Fibroblast of skin of abdomen (primary cell): Measurements from ENCODE around the gene NUDT3.

Experiments used
- DNase-seq: peaks from one replicate; pipeline ENCODE4 v3.0.0-alpha.2; 2013

The NUDT3 gene

GRCh38 chr6:34318499-34319470 lies 73.7 kb downstream of the NUDT3 start:
- no peak for DNase-seq

GRCh38 chr6:34317882-34318498 lies 74.5 kb downstream of the NUDT3 start:
- peak; percentile 9 for DNase-seq

GRCh38 chr6:34317172-34317477 lies 75.3 kb downstream of the NUDT3 start:
- no peak for DNase-seq

- DNase-seq: no peak
Observed at GRCh38 chr6:34316431-34317171, 75.9 kb downstream of the NUDT3 start.

- DNase-seq: no peak
Observed at GRCh38 chr6:34315780-34316179, 76.7 kb downstream of the NUDT3 start.

GRCh38 chr6:34315256-34315655 lies 77.2 kb downstream of the NUDT3 start:
- DNase-seq: no peak

GRCh38 chr6:34312259-34312658 lies 80.2 kb downstream of the NUDT3 start:
- no peak for DNase-seq

- DNase-seq: no peak
Observed at GRCh38 chr6:34310817-34311216, 81.7 kb downstream of the NUDT3 start.

GRCh38 chr6:34308483-34308882 lies 84.0 kb downstream of the NUDT3 start:
- DNase-seq: no peak

- DNase-seq: peak; percentile 15
Observed at GRCh38 chr6:34305982-34306708, 86.3 kb downstream of the NUDT3 start.

GRCh38 chr6:34305497-34305896 lies 87.0 kb downstream of the NUDT3 start:
- DNase-seq: no peak

- DNase-seq: no peak
Observed at GRCh38 chr6:34304164-34304563, 88.3 kb downstream of the NUDT3 start.

- DNase-seq: no peak
Observed at GRCh38 chr6:34302929-34303328, 89.5 kb downstream of the NUDT3 start.

- peak; percentile 65 for DNase-seq
Observed at GRCh38 chr6:34301408-34301807, 91.1 kb downstream of the NUDT3 start.

- no peak for DNase-seq
Observed at GRCh38 chr6:34300332-34300751, 92.1 kb downstream of the NUDT3 start.

- DNase-seq: no peak
Observed at GRCh38 chr6:34298941-34299340, 93.5 kb downstream of the NUDT3 start.

GRCh38 chr6:34295721-34296120 lies 96.7 kb downstream of the NUDT3 start:
- no peak for DNase-seq

- DNase-seq: no peak
Observed at GRCh38 chr6:34292954-34293353, 99.5 kb downstream of the NUDT3 start.

GRCh38 chr6:34289137-34289536 lies 103.3 kb downstream of the NUDT3 start:
- DNase-seq: no peak

GRCh38 chr6:34288581-34288980 lies 103.9 kb downstream of the NUDT3 start:
- DNase-seq: no peak

GRCh38 chr6:34285448-34286164 lies 106.9 kb downstream of the NUDT3 start:
- DNase-seq: no peak
